HG03095 (cell line): ENCODE measurements around the gene UNC5B.
"Not testable (repeated sequence)": the region's sequence is repeated elsewhere in the genome, so short reads cannot be mapped to it uniquely, and the experiment has no call there.

Source experiments
- ATAC-seq: cut with Tn5 transposase; IDR thresholded peaks from one replicate; pipeline ENCODE4 v1.9.1; 2021; ENCODE audit warnings: moderate library complexity; ENCODE audit not compliant: unreplicated experiment

UNC5B gene

GRCh38 chr10:71207578-71207977 lies 4.8 kb upstream of the UNC5B start:
- ATAC-seq: no peak

- no peak for ATAC-seq
Measured at GRCh38 chr10:71209352-71209715, 3.0 kb upstream of the UNC5B start.

DNA sequence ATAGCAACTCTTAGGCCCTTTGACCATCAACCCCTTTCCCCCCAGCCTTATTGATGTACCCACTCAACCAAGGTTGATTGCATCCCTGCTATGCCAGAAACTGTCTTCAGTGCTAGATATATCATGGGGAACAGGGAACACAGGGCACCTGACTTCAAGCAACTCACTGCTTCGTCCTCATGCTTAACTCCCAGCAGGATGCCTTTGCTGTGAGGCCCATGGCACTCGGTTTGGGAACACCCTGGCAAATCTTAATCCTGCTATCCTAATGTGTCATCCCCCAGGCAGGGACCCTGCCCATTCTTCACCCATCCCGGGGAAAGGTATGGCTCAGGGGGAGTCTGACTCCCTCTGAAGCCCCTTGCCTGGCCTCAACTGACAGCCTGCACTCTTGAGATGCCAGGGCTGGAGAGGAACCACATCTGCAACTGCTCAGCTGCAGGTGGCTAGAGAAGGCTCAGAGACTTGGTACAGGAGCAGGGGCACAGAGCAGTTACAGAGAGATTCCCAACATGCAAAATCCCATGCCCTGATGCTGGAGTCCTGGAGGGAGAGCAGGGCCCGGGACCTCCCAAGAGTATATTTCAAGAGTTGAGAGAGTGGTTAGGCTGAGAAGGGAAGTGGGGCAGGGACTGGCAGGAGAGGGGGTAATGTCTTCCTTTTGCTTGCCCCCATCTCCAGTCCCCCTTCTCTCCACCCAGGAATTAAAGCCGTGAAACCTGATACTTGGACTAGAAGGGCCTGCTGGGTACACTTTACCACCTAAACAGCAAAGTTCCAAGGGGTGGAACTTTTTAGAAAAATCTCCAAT lies 2.4 kb upstream of the UNC5B start:
- no peak for ATAC-seq

GRCh38 chr10:71210542-71210871 lies 1.9 kb upstream of the UNC5B start:
- ATAC-seq: no peak

- ATAC-seq: no peak
Measured at GRCh38 chr10:71211053-71211452, 1.3 kb upstream of the UNC5B start.

DNA sequence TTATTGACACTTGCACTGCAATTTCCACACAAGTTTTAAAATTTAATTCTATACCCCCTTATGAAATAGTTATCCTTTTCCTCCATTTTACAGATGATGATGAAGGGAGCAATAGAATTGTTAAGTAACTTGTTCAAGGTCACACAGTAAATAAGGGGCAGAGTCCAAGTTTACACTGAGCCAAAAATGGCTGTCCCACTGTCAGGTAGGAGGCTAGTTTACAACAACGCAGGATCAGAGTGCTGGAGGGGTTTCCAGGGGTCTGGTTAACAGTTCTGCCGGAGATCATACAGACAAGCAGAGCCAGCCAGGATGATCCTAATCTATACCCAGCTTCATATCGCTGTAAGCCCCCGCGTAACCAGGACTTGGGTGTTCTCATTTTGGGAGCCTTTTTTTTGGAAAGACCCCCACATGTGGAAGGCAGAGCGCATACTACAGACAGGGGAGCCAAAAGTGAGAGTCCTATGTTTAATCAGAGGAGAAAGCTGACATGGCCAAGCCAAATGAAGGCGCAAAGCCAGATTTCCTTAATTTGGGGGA lies 524 bp upstream of the UNC5B start:
- no peak for ATAC-seq

GRCh38 chr10:71213127-71213621 lies 804 bp downstream of the UNC5B start:
- ATAC-seq: no peak

DNA sequence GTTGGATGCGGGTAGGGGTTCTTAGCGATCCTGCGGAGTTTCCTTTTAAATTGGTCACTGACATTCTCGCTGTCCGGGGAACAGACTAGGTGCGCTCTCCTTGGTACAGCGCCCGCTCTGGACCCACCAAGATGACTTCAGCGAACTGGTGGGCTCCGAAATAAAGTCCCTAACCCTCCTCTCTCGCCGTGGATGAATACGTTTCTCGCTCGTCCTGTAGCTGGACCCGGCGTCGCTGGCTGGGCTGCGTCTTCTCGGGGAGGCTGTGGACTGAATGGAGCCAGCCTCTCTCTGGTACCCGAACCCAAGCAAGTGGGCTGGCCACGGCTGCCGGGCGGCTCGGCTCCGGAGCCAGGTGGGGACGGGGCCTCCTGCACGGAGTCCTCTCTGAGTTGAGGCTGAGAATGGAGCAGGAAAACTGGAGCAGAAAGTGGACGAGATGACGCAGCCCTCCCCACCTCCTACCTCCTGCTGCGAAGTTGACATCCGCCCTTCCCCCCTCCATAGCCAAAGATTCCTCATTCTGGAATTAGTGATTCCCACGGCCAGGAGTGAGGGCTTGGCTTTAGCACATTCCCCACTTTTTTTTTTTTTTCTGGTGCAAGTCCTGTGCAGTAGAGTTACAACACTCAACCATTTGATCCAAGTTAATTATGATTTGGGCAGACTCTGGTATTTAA lies 1.5 kb downstream of the UNC5B start:
- no peak for ATAC-seq

DNA sequence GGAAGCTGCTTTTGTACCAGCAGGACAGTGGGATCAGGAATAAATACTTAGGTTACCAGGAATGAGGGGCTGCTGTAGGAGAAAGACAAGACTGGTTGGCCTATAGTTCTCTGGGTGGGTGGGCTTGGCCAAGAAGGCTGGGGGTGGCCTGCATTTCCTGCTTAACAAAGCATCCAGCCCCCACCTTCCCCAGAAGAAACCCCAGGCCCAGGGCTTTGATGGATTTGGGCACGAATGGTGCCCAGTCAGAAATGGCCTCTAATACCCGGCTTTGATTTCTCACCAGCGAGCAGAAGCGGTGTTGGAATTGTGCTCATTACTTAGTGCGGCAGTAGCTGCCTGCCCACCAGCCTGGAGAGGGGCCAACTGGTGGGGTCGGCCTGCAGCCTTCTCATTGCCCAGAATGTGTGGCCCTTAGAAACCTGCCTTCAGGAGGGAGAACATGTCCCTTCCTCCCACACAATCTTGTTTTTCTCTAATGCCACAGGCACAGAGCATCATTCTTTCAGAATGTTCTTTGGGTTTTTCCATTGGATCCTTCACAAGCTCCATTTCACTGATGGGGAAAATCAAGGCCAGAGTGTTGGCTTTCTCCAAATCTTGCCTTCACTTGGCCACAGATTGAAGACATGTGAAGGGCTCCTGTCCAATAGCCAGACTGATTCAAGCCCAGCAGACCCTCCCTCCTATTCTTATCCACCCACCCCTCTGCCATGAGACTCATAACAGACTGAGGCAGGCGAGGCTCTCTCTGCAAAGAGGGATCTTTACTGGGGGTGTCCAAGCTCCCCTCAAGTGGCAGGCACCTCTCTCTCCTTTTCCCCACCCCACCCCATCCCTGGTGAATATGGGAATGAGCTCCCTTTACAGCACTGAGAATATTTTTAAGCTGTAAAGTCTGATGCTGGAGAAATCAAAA lies 2.5 kb downstream of the UNC5B start:
- ATAC-seq: no peak

DNA sequence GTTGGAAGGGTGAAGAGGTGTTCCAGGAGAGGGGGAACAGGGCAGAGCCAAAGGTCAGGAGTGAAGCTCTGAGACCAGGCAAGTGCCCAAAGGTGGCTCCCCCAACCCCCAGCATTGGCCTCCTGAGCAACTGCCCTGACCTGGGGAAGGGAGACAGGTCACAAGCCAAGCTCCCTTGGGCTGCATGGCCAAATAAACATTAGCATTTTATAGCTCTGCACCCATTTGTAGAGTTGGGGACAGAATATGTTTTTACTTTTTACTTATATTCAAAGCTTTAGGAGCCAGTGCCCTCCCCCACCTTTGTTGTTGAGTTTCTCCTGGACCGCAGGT lies 4.0 kb downstream of the UNC5B start:
- no peak for ATAC-seq

GRCh38 chr10:71216751-71217265 lies 4.4 kb downstream of the UNC5B start:
- no peak for ATAC-seq

- no peak for ATAC-seq
Measured at GRCh38 chr10:71217266-71218045, 5.1 kb downstream of the UNC5B start.

- ATAC-seq: no peak
Measured at GRCh38 chr10:71218046-71218650, 5.8 kb downstream of the UNC5B start.

- no peak for ATAC-seq
Measured at GRCh38 chr10:71218651-71219050, 6.3 kb downstream of the UNC5B start.

DNA sequence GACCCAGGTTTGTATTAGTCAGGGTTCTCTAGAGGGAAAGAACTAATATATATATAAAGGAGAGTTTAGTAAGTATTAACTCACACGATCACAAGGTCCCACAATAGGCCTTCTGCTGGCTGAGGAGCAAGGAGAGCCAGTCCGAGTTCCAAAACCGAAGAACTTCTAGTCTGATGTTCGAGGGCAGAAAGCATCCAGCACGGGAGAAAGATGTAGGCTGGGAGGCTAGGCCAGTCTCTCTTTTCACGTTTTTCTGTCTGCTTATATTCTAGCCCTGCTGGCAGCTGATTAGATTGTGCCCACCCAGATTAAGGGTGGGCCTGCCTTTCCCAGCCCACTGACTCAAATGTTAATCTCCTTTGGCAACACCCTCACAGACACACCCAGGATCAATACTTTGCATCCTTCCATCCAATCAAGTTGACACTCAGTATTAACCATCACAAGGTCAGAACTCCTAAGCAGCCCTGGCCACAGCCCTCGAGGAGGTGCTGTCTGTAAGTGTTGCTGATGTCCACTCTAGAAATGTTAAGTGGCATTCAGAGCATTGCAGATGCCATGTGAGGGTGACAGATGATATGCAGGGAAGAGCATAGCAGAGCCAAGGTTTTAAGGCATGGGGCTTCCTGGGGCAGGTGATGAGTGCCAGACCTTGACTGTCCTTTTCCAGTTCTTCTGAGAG lies 7.0 kb downstream of the UNC5B start:
- not testable (repeated sequence) for ATAC-seq

GRCh38 chr10:71219918-71220688 lies 7.7 kb downstream of the UNC5B start:
- ATAC-seq: no peak

GRCh38 chr10:71220689-71221540 lies 8.5 kb downstream of the UNC5B start:
- no peak for ATAC-seq
